Neutrophil (primary cell): ENCODE results near the gene GSG1L.

Source experiments
- H3K27ac ChIP-seq: fragments of 200-600 bp; sonication (generic); 2 replicates; pipeline ENCODE4 v1.5.1; 2016; ENCODE audit warnings: mild to moderate bottlenecking, moderate library complexity
- H3K27me3 ChIP-seq: fragments of 200-600 bp; sonication (generic); 2 replicates; pipeline ENCODE4 v1.6.0; 2016; ENCODE audit warnings: mild to moderate bottlenecking
- H3K36me3 ChIP-seq: fragments of 200-600 bp; sonication (generic); 2 replicates; pipeline ENCODE4 v1.5.1; 2017
- H3K4me1 ChIP-seq, 2 experiments: fragments of 200-600 bp in 1 of 2; sonication (generic) in 1 of 2; 1 replicate in 1 of 2; 2 replicates in 1 of 2; pipeline versions ENCODE4 v1.5.1 to v1.6.1; 2013 to 2016; ENCODE audit warnings: low read depth in 1 of 2, low read length in 1 of 2, mild to moderate bottlenecking in 1 of 2, moderate library complexity in 1 of 2; ENCODE audit not compliant: control insufficient read depth in 1 of 2, insufficient read depth in 1 of 2
- H3K4me3 ChIP-seq, 2 experiments: fragments of 200-600 bp in 1 of 2; sonication (generic) in 1 of 2; 1 replicate in 1 of 2; 2 replicates in 1 of 2; pipeline ENCODE4 v1.5.1; 2013 to 2016; ENCODE audit warnings: low read depth in 1 of 2, low read length in 1 of 2, mild to moderate bottlenecking in 1 of 2, moderate library complexity in 1 of 2
- H3K9me3 ChIP-seq: fragments of 200-600 bp; sonication (generic); 2 replicates; pipeline ENCODE4 v1.5.1; 2016
- TF ChIP-seq, protein P1 (sequence below): fragments of 200-600 bp; sonication (generic); IDR thresholded peaks from 2 replicates; pipeline ENCODE4 v1.5.1; 2016; ENCODE audit warnings: antibody characterized with exemption

GSG1L gene

DNA sequence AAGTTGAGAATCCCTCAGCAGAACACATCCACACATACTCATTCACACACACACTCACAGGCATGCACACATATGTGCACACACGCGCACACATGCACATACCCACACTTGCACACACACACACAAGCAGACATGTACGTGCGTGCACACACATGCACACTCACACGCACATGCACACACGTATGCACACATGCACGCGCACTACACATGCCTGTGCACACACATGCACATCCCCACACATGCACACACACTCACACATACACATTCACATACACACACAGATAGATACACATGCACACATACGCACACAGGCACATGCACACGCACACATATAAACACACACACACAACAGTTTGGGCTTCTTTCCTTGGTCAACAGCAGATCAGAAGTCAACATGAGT is 24.0 kb downstream of the GSG1L start:
- TF ChIP-seq, protein P1, sequence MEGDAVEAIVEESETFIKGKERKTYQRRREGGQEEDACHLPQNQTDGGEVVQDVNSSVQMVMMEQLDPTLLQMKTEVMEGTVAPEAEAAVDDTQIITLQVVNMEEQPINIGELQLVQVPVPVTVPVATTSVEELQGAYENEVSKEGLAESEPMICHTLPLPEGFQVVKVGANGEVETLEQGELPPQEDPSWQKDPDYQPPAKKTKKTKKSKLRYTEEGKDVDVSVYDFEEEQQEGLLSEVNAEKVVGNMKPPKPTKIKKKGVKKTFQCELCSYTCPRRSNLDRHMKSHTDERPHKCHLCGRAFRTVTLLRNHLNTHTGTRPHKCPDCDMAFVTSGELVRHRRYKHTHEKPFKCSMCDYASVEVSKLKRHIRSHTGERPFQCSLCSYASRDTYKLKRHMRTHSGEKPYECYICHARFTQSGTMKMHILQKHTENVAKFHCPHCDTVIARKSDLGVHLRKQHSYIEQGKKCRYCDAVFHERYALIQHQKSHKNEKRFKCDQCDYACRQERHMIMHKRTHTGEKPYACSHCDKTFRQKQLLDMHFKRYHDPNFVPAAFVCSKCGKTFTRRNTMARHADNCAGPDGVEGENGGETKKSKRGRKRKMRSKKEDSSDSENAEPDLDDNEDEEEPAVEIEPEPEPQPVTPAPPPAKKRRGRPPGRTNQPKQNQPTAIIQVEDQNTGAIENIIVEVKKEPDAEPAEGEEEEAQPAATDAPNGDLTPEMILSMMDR, result no peak

DNA sequence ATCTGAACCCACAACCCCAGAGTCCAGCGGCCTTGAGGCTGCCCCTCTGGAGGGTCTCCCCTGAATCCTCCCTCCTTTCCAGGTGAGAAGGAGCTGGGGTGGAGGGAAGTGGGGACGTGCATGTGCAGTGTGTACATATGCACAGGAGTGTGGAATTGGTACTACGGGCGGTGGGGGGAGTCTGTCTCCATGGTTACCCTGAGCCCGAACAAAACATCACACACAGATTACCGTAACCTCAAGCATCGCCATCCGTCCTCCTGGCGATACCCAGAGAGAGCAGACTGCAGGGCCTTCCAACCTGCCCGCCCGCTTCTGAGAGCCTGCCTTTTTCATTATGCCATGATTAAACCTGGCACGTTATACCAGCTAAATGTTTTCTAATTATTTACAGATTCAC is 25.1 kb downstream of the GSG1L start:
- Histone ChIP-seq H3K4me1 (no peaks in the 10 kb centered on the region), H3K4me3 (no peak overlapping the region), H3K27me3 (peaks cover 17% of the 10 kb centered on the region), H3K9me3 (no peaks in the 10 kb centered on the region), H3K27ac (no peak overlapping the region), H3K36me3 (no peaks in the 10 kb centered on the region)
- TF ChIP-seq, protein P1, result no peak

More for the DNA sequence above, 24.0 kb downstream of the GSG1L start:
- Histone ChIP-seq H3K27me3 (peaks cover 16% of the 10 kb centered on the region), H3K4me3 (no peak overlapping the region), H3K27ac (no peak overlapping the region), H3K36me3 (no peaks in the 10 kb centered on the region), H3K9me3 (no peaks in the 10 kb centered on the region), H3K4me1 (no peaks in the 10 kb centered on the region)

DNA sequence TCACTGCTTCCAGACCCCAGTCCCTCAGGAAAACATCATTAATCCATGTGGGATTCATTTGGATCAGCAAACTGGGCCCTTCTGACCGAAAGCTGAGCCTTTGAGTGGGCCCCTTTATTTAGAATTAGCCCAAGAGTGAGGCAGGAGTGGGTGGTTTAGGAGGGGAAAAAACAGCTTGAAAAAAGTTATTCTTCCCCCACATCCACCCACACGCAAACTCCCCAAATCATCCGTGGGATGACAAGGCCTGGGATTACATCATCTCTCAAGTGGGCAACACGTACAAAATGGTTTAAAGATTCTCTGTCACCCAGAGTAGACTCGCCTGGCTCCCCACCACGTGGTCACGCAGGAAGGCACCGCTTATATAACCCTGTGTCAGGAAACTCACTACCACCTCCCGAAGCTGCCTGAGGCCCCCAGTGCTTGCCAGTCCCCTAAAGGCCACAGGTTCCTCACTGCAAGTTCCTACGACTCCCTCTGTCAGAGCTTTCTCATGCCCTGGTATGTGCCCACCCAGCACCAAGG is 27.6 kb downstream of the GSG1L start:
- no peak overlapping the region for H3K4me3 ChIP-seq
- H3K36me3 ChIP-seq, result no peaks in the 10 kb centered on the region
- H3K27me3 ChIP-seq, result peaks cover 17% of the 10 kb centered on the region
- H3K27ac ChIP-seq, result no peak overlapping the region
- H3K4me1 ChIP-seq, result no peaks in the 10 kb centered on the region
- TF ChIP-seq, protein P1, result no peak
- H3K9me3 ChIP-seq, result no peaks in the 10 kb centered on the region

DNA sequence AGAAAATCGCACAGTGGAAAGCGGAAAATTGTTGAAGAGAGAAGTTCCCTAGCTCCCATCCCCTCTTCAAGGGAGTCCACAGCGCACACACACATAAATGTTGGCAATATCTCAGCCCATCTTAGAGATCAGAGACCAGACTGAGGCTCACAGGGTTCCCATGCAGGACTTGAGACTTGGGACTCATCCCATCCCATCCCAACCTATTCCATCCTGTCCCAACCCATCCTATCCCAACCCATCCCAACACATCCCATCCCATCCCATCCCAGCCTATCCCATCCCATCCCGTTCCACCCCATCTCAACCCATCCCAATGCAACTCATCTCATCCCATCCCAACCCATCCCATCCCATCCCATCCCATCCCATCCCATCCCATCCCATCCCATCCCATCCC is 29.6 kb downstream of the GSG1L start:
- H3K4me3 ChIP-seq, result no peak overlapping the region
- H3K4me1 ChIP-seq, result no peaks in the 10 kb centered on the region
- H3K9me3 ChIP-seq, result no peaks in the 10 kb centered on the region
- peaks cover 17% of the 10 kb centered on the region for H3K27me3 ChIP-seq
- no peaks in the 10 kb centered on the region for H3K36me3 ChIP-seq
- TF ChIP-seq, protein P1, result no peak
- no peak overlapping the region for H3K27ac ChIP-seq

DNA sequence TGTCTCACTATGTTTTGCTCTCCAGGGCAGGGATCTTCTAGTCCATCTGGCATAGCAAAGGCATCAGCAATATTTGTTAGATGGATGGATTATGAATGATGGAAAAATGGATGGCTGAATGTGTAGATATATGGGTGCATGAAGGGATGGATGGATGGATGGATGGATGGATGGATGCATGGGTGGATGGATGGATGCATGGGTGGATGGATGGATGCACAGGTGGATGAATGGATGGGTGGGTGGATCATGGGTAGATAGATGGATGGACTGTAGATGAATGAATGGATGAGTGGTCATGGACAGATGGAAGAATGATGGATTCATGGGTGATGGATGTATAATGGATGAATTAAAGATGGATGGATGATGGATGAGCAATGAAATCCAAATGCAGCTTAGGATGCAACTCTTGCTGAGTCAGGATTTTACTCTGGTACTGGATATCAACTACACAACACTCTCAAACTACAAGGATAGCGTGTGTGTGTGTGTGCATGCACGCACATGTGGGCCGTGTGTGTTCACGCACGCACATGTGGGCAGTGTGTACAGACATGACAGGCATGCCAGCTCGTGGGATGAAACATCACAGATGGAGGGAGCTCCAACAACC is 34.0 kb downstream of the GSG1L start:
- H3K9me3 ChIP-seq, result no peaks in the 10 kb centered on the region
- H3K36me3 ChIP-seq, result no peaks in the 10 kb centered on the region
- no peak overlapping the region for H3K27ac ChIP-seq
- no peaks in the 10 kb centered on the region for H3K4me1 ChIP-seq
- H3K27me3 ChIP-seq, result peaks cover under 1% of the 10 kb centered on the region
- no peak overlapping the region for H3K4me3 ChIP-seq
- TF ChIP-seq, protein P1, result no peak
